ENCODE data around the gene CITED2. TPM values are rescaled to one million over a fixed set of nuclear protein-coding genes. Genes with fewer than 3 reads are reported as not detected.
"Not testable (repeated sequence)": the region's sequence is repeated elsewhere in the genome, so short reads cannot be mapped to it uniquely, and the experiment has no call there.

The CITED2 gene
- 100 to 1,000 TPM in 3 of 12 donors, 10 to 100 TPM in 8, not detected in 1; 70.4 to 168 (median 92.2) TPM for polyA plus RNA-seq (ENCODE audit: insufficient read length in 12 of 12)
- long read RNA-seq, donor 1, transcript CITED2-201 (2 exons, 2,354 nt) = major isoform, 120 of 121 reads
- long read RNA-seq, donor 1, partial matches to known transcripts = 0 of 121 reads
- long read RNA-seq, donor 1, other reads (novel, unspliced or antisense) = 0 of 121 reads
- long read RNA-seq, donor 2, transcript CITED2-201 (2 exons, 2,354 nt) = major isoform, 38 of 38 reads
- long read RNA-seq, donor 2, partial matches to known transcripts = 0 of 38 reads
- long read RNA-seq, donor 2, other reads (novel, unspliced or antisense) = 0 of 38 reads
- long read RNA-seq, donor 3, transcript CITED2-201 (2 exons, 2,354 nt) = major isoform, 21 of 21 reads
- long read RNA-seq, donor 3, partial matches to known transcripts = 0 of 21 reads
- long read RNA-seq, donor 3, other reads (novel, unspliced or antisense) = 0 of 21 reads
- long read RNA-seq, donor 4, transcript CITED2-201 (2 exons, 2,354 nt) = major isoform, 26 of 26 reads
- long read RNA-seq, donor 4, partial matches to known transcripts = 0 of 26 reads
- long read RNA-seq, donor 4, other reads (novel, unspliced or antisense) = 0 of 26 reads
- long read RNA-seq, donor 5, transcript CITED2-201 (2 exons, 2,354 nt) = major isoform, 40 of 40 reads
- long read RNA-seq, donor 5, partial matches to known transcripts = 0 of 40 reads
- long read RNA-seq, donor 5, other reads (novel, unspliced or antisense) = 0 of 40 reads
- long read RNA-seq, donor 6, transcript CITED2-201 (2 exons, 2,354 nt) = major isoform, 29 of 29 reads
- long read RNA-seq, donor 6, partial matches to known transcripts = 0 of 29 reads
- long read RNA-seq, donor 6, other reads (novel, unspliced or antisense) = 0 of 29 reads
- long read RNA-seq, donor 7, transcript CITED2-201 (2 exons, 2,354 nt) = major isoform, 21 of 22 reads
- long read RNA-seq, donor 7, partial matches to known transcripts = 0 of 22 reads
- long read RNA-seq, donor 7, other reads (novel, unspliced or antisense) = 0 of 22 reads
- long read RNA-seq, donor 8, transcript CITED2-201 (2 exons, 2,354 nt) = major isoform, 35 of 35 reads
- long read RNA-seq, donor 8, partial matches to known transcripts = 0 of 35 reads
- long read RNA-seq, donor 8, other reads (novel, unspliced or antisense) = 0 of 35 reads
- long read RNA-seq, donor 9, transcript CITED2-201 (2 exons, 2,354 nt) = major isoform, 33 of 33 reads
- long read RNA-seq, donor 9, partial matches to known transcripts = 0 of 33 reads
- long read RNA-seq, donor 9, other reads (novel, unspliced or antisense) = 0 of 33 reads
- long read RNA-seq, donor 10, transcript CITED2-201 (2 exons, 2,354 nt) = major isoform, 40 of 40 reads
- long read RNA-seq, donor 10, partial matches to known transcripts = 0 of 40 reads
- long read RNA-seq, donor 10, other reads (novel, unspliced or antisense) = 0 of 40 reads
- long read RNA-seq, donor 11, transcript CITED2-201 (2 exons, 2,354 nt) = major isoform, 41 of 41 reads
- long read RNA-seq, donor 11, partial matches to known transcripts = 0 of 41 reads
- long read RNA-seq, donor 11, other reads (novel, unspliced or antisense) = 0 of 41 reads

- peak; percentile 96 for DNase-seq
Measured at GRCh38 chr6:139374357-139375225, at the start of gene CITED2. TSS of gene CITED2 (minus strand) at chr6:139374648. CDS start at chr6:139373944, 704 bp downstream.

GRCh38 chr6:139423037-139423703 lies 48.7 kb upstream of the CITED2 start:
- DNase-seq = no peak

GRCh38 chr6:139422105-139423036 lies 47.9 kb upstream of the CITED2 start:
- no peak for DNase-seq

GRCh38 chr6:139418481-139419132 lies 44.2 kb upstream of the CITED2 start:
- no peak for DNase-seq

- no peak for DNase-seq
Measured at GRCh38 chr6:139416146-139416545, 41.7 kb upstream of the CITED2 start.

- no peak for DNase-seq
Measured at GRCh38 chr6:139415365-139415764, 40.9 kb upstream of the CITED2 start.

- DNase-seq = not testable (repeated sequence)
Measured at GRCh38 chr6:139412103-139412502, 37.7 kb upstream of the CITED2 start.

GRCh38 chr6:139409026-139409425 lies 34.6 kb upstream of the CITED2 start:
- no peak for DNase-seq

- no peak for DNase-seq
Measured at GRCh38 chr6:139407718-139408222, 33.3 kb upstream of the CITED2 start.

GRCh38 chr6:139406577-139407343 lies 32.3 kb upstream of the CITED2 start:
- DNase-seq = no peak

GRCh38 chr6:139402876-139403386 lies 28.5 kb upstream of the CITED2 start:
- no peak for DNase-seq

- no peak for DNase-seq
Measured at GRCh38 chr6:139398658-139399057, 24.2 kb upstream of the CITED2 start.

- DNase-seq = no peak
Measured at GRCh38 chr6:139395891-139396301, 21.4 kb upstream of the CITED2 start.

- DNase-seq = no peak
Measured at GRCh38 chr6:139395371-139395770, 20.9 kb upstream of the CITED2 start.

- DNase-seq = no peak
Measured at GRCh38 chr6:139394027-139394649, 19.7 kb upstream of the CITED2 start.

GRCh38 chr6:139392794-139393193 lies 18.3 kb upstream of the CITED2 start:
- DNase-seq = no peak
